ENCODE measurements around the gene GLDN. TPM values are rescaled to one million over a fixed set of nuclear protein-coding genes. Genes with fewer than 3 reads are reported as not detected.

GLDN gene
- total RNA-seq, 2 experiments from 2014 or later: not detected

DNA sequence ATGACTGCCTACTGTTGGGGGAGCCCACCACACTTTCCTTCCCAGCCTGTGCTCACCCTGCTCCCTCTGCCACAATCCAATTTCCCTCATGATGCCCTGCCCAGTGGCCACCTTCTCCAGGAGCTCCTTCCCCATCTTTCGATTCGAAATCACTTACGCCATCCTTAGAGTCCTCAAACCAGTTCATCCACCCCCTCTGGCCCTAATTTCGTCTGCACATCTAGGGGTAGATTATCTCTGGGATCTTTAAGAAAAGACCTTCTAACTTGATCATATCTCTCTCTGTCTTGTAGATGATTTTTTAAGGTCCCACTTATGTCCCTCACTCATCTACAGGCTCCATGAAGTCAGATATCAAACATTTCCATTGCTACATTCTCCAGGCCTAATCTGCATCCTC is 20.1 kb upstream of the GLDN start:
- ChIA-PET POLR2A (no interaction called here), CTCF (no interaction called here)
- Mint-ChIP-seq H3K9me3 (no peaks in the 10 kb centered on the region), H3K4me1 (ENCODE audit: low read depth) (no peaks in the 10 kb centered on the region), H3K36me3 (ENCODE audit: low read depth) (no peaks in the 10 kb centered on the region), H3K27ac (no peak overlapping the region), H3K4me3 (no peak overlapping the region), H3K27me3 (no peaks in the 10 kb centered on the region)
- ATAC-seq (no peak), DNase-seq (no peak)
- TF ChIP-seq, protein P1, sequence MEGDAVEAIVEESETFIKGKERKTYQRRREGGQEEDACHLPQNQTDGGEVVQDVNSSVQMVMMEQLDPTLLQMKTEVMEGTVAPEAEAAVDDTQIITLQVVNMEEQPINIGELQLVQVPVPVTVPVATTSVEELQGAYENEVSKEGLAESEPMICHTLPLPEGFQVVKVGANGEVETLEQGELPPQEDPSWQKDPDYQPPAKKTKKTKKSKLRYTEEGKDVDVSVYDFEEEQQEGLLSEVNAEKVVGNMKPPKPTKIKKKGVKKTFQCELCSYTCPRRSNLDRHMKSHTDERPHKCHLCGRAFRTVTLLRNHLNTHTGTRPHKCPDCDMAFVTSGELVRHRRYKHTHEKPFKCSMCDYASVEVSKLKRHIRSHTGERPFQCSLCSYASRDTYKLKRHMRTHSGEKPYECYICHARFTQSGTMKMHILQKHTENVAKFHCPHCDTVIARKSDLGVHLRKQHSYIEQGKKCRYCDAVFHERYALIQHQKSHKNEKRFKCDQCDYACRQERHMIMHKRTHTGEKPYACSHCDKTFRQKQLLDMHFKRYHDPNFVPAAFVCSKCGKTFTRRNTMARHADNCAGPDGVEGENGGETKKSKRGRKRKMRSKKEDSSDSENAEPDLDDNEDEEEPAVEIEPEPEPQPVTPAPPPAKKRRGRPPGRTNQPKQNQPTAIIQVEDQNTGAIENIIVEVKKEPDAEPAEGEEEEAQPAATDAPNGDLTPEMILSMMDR (IDR thresholded peaks at IDR 0.05): no peak
- intact Hi-C loops (cut with micrococcal nuclease): no loop called here

DNA sequence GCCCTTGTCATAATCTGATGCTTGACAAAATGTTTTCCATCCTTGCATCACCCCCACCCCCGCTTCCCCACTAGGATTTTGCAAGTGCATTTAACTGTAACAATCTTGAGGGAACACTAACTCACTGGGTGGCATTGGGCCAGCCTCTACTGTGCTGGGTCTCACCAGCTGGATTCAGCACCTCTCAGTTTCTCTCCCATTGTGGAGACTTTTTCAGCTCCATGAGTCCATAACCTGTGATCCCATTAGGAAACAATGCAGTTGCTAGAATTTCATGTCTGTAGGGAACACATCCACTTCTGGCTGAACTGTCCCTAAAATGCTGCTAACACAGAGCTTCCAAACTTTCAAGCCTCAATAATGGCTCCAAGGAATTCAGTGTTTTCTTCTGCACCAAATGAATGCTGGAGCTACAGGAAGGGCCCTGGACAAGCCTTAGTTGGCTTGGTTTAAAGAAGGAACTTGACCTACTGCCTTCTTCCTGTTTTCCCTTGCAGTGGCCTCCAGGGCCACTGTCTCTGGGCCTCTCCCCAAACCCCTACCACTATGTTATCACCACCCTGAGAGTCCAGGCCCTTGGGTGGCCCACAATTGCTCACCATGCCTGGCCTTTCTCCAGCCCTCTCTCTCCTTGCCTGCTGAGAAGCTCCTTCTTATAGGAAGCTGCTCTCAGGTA is 18.7 kb upstream of the GLDN start:
- H3K4me3 Mint-ChIP-seq: no peak overlapping the region
- H3K4me1 Mint-ChIP-seq (ENCODE audit: low read depth): no peaks in the 10 kb centered on the region
- ChIA-PET CTCF (no interaction called here), POLR2A (no interaction called here)
- H3K36me3 Mint-ChIP-seq (ENCODE audit: low read depth): no peaks in the 10 kb centered on the region
- no peak overlapping the region for H3K27ac Mint-ChIP-seq
- no peaks in the 10 kb centered on the region for H3K27me3 Mint-ChIP-seq
- DNase-seq (no peak), ATAC-seq (no peak)
- TF ChIP-seq, protein P1 (IDR thresholded peaks at IDR 0.05): no peak
- no peaks in the 10 kb centered on the region for H3K9me3 Mint-ChIP-seq
- intact Hi-C loops (cut with micrococcal nuclease): no loop called here

DNA sequence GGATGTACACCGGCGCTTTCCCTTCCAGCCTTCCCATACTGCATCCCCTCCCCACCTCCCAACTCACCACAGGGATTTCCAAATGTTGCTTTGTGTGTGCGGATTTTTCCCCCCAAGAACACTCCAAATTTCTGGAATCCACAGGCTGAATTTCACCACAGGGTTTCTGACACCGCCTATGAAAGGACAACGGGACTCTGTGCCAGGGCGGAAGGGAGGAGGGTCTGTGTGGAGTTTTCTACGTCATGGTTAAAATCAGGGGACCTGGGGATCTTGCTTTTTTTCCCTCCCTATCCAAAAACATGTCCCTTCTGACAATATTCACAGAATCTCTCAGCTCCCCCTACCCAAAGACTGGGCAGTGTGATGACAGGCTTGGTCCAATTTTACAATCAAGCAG is 17.7 kb upstream of the GLDN start:
- no peak for ATAC-seq
- H3K27ac Mint-ChIP-seq: no peak overlapping the region

DNA sequence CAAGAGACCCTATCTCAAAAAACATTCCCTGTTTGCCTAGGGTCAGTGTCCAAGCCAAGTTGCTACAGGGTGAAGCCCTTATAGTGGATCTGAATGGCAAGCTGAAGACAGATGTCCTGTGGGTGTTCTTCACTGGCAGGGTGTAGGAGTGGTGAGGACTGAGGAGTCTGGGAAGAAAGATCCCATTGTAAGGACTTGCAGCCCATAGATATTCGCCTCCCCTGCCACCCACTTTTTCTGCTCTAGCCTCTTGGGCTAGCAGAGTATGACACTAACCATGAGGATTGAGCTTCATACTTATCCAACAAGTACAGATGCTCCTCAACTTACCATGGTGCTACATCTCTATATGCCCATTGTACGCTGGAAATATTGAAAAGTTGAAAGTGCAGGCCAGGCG is 16.3 kb upstream of the GLDN start:
- Mint-ChIP-seq H3K27ac (no peak overlapping the region), H3K27me3 (no peaks in the 10 kb centered on the region), H3K4me1 (ENCODE audit: low read depth) (no peaks in the 10 kb centered on the region), H3K4me3 (no peak overlapping the region), H3K9me3 (no peaks in the 10 kb centered on the region), H3K36me3 (ENCODE audit: low read depth) (no peaks in the 10 kb centered on the region)
- TF ChIP-seq, protein P1 (IDR thresholded peaks at IDR 0.05): no peak
- ChIA-PET CTCF (no interaction called here), POLR2A (no interaction called here)
- DNase-seq (no peak), ATAC-seq (no peak)
- intact Hi-C loops (cut with micrococcal nuclease): no loop called here

More for the DNA sequence above, 17.7 kb upstream of the GLDN start:
- TF ChIP-seq, protein P1 (IDR thresholded peaks at IDR 0.05): no peak
- intact Hi-C loops (cut with micrococcal nuclease): no loop called here
- H3K4me1 Mint-ChIP-seq (ENCODE audit: low read depth): no peaks in the 10 kb centered on the region
- no peaks in the 10 kb centered on the region for H3K9me3 Mint-ChIP-seq
- DNase-seq: no peak
- ChIA-PET CTCF (no interaction called here), POLR2A (no interaction called here)
- H3K4me3 Mint-ChIP-seq: no peak overlapping the region
- no peaks in the 10 kb centered on the region for H3K27me3 Mint-ChIP-seq
- H3K36me3 Mint-ChIP-seq (ENCODE audit: low read depth): no peaks in the 10 kb centered on the region

DNA sequence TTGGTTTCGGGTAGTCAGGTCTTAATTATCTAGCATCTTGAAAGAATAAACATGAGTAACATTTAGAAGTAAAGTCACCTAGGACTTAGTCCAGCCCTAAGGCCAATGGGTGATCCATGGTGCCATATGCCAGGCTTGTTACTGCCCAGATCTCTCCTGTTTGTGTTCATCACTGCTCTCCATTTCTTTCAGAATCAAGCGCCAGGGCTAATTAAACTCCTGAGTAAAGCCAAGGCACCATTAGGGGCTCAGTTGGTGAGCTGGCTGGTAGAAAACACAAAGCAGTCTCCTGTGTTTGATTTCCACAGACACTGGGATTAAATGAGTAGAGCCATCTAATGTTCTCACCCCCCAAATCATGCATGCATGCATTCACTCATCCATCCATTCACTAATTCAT is 14.4 kb upstream of the GLDN start:
- TF ChIP-seq, protein P1 (IDR thresholded peaks at IDR 0.05): no peak
- Mint-ChIP-seq H3K9me3 (no peaks in the 10 kb centered on the region), H3K36me3 (ENCODE audit: low read depth) (no peaks in the 10 kb centered on the region), H3K27ac (no peak overlapping the region), H3K4me1 (ENCODE audit: low read depth) (no peaks in the 10 kb centered on the region), H3K27me3 (no peaks in the 10 kb centered on the region), H3K4me3 (no peak overlapping the region)
- ChIA-PET POLR2A (no interaction called here), CTCF (no interaction called here)
- ATAC-seq: no peak
- intact Hi-C loops (cut with micrococcal nuclease): no loop called here
- DNase-seq: no peak
